Common myeloid progenitor, CD34-positive (primary cell): ENCODE measurements around the gene RPUSD4.

Experiments
- CTCF ChIA-PET: fragments of 350-600 bp; sonication (Branson Sonifier 250); formaldehyde crosslinking; loops from one replicate; lab custom pipeline; 2021; ENCODE audit warnings: antibody characterized with exemption; lab: Charles Lee
- POLR2A ChIA-PET: fragments of 350-600 bp; sonication (Branson Sonifier 250); formaldehyde crosslinking; loops from one replicate; lab custom pipeline; 2021; ENCODE audit warnings: antibody characterized with exemption; lab: Charles Lee
- DNase-seq, 3 donors: peaks; one replicate each; pipeline versions ENCODE4 v3.0.0 to v3.0.0-alpha.2; 2013
- H3K27ac ChIP-seq, 2 experiments: 1 replicate in 1 of 2; 2 replicates in 1 of 2; pipeline ENCODE4 v1.7.0; 2013; ENCODE audit warnings: inconsistent platforms in 2 of 2, low read length in 2 of 2, mild to moderate bottlenecking in 2 of 2, low read depth in 1 of 2, moderate library complexity in 1 of 2; ENCODE audit not compliant: severe bottlenecking in 2 of 2, insufficient read depth in 1 of 2, poor library complexity in 1 of 2
- H3K27me3 ChIP-seq, 5 experiments: replicated peaks in 2 of 5; 1 replicate in 3 of 5; 2 replicates in 2 of 5; pipeline versions ENCODE4 v1.6.1 to v1.7.0; 2013; ENCODE audit warnings: low read length in 4 of 5, mild to moderate bottlenecking in 2 of 5, moderate library complexity in 2 of 5, inconsistent platforms in 1 of 5; ENCODE audit not compliant: insufficient read depth in 5 of 5, control insufficient read depth in 4 of 5
- H3K36me3 ChIP-seq, 4 experiments: 1 replicate in 2 of 4; 2 replicates in 2 of 4; pipeline versions ENCODE4 v1.6.1 to v1.7.0; 2013; ENCODE audit warnings: low read length in 3 of 4, control low read depth in 1 of 4, mild to moderate bottlenecking in 1 of 4; ENCODE audit not compliant: control insufficient read depth in 4 of 4, insufficient read depth in 4 of 4
- H3K4me1 ChIP-seq, 4 experiments: 1 replicate in 3 of 4; 2 replicates in 1 of 4; pipeline versions ENCODE4 v1.6.1 to v1.7.1; 2013; ENCODE audit warnings: low read length in 3 of 4, mild to moderate bottlenecking in 3 of 4, control low read depth in 1 of 4, inconsistent platforms in 1 of 4, moderate library complexity in 1 of 4; ENCODE audit not compliant: control insufficient read depth in 4 of 4, insufficient read depth in 4 of 4; ENCODE audit errors: control extremely low read depth in 1 of 4
- H3K4me3 ChIP-seq, 7 experiments: 1 replicate in 4 of 7; 2 replicates in 3 of 7; pipeline versions ENCODE4 v1.5.1 to v1.7.0; 2013; ENCODE audit warnings: mild to moderate bottlenecking in 7 of 7, low read length in 6 of 7, moderate library complexity in 6 of 7, inconsistent platforms in 2 of 7, low read depth in 2 of 7, control low read depth in 1 of 7; ENCODE audit not compliant: insufficient read depth in 4 of 7, control insufficient read depth in 1 of 7; ENCODE audit errors: extremely low read depth in 1 of 7
- H3K9me3 ChIP-seq, 5 experiments: 1 replicate in 4 of 5; 2 replicates in 1 of 5; pipeline versions ENCODE4 v1.6.1 to v1.7.1; 2013; ENCODE audit warnings: low read length in 4 of 5, mild to moderate bottlenecking in 2 of 5, inconsistent platforms in 1 of 5, low read depth in 1 of 5, moderate library complexity in 1 of 5; ENCODE audit not compliant: control insufficient read depth in 4 of 5, insufficient read depth in 2 of 5; ENCODE audit errors: control extremely low read depth in 1 of 5
- WGBS: methylation state at CpG from one replicate; pipeline ENCODE4 v1.1.5; 2013; ENCODE audit not compliant: insufficient coverage; 5-methylcytosine and 5-hydroxymethylcytosine counted together

Gene RPUSD4

DNA sequence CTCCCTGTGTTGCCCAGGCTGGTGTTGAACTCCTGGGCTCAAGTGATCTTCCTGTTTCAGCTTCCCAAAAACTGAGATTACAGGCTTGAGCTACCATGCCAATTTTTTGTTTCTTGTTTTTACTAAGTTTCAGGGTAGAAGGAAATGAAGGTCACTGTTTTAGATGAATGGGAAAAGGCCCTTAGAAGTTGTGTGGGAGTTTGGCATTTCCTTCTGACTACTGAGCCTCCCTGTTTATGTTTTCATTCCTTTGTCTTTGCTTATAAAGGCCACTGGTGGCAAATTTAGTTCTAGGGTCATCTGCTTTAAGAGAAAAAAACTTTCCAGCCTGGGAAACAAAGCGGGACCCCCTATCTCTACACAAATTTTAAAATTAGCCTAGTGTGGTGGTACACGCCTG lies 35.2 kb upstream of the RPUSD4 start:
- POLR2A ChIA-PET, result no interaction called here
- no peaks in the 10 kb centered on the region for H3K4me1 ChIP-seq
- no peaks in the 10 kb centered on the region for H3K27me3 ChIP-seq
- 93% methylated on average over 2 of the region's 2 CpGs for WGBS
- H3K4me3 ChIP-seq, result no peak overlapping the region
- CTCF ChIA-PET, result interaction anchor here (1.5 kb wide), 1 partner anchor 15 kb away, joined by 3 read pairs; no protein-coding TSS in a partner anchor
- no peak for DNase-seq
- no peak overlapping the region for H3K27ac ChIP-seq
- no peaks in the 10 kb centered on the region for H3K9me3 ChIP-seq
- peaks cover 11 to 29% (median 22%) of the 10 kb centered on the region in 4 experiments for H3K36me3 ChIP-seq

DNA sequence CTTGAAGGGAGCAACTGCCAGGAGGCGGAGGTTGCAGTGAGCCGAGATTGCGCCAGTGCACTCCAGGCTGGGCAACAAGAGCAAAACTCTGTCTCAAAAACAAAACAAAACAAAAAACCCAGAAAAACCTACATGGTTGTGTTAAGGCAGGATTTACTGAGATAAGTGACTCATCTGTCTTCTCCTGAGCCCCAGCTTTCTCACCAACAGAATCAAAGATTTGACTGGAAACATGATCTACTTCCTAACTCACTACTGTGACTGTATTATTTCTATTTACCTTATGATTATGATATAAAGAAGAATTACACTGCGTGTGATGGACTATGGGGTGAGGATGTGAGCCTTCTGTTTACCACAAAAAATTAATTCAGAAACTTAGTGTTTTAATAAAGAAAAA lies 21.9 kb upstream of the RPUSD4 start:
- peaks cover 0 to 15% (median 5%) of the 10 kb centered on the region in 4 experiments for H3K4me1 ChIP-seq
- 100% methylated on average over 2 of the region's 4 CpGs for WGBS
- H3K36me3 ChIP-seq, result peaks cover 8 to 13% (median 13%) of the 10 kb centered on the region in 4 experiments
- H3K4me3 ChIP-seq, result no peak overlapping the region
- ChIA-PET POLR2A (no interaction called here), CTCF (no interaction called here)
- H3K27ac ChIP-seq, result no peak overlapping the region
- DNase-seq, result no peak
- H3K27me3 ChIP-seq, result no peaks in the 10 kb centered on the region
- H3K9me3 ChIP-seq, result peaks cover 0 to 2% (median 0%) of the 10 kb centered on the region in 5 experiments

DNA sequence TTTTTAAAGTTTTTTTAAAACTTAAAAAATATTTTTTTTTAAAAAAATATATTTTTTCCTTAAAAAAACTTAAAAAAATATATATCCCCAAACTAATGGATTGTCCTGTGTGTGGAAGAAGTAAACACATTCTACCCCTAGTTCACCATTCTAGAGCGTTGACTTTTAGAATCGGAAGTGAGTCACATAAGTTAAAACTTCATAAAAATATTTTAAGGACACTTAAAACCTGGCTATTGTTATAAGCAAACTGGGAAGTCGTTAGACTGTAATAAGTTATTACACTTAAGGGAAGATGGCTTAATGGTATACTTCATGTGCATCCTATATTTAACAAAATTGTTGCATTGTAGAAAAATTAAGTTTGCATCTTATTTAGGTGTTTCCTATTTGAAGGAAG lies 21.2 kb upstream of the RPUSD4 start:
- Histone ChIP-seq H3K4me3 (no peak overlapping the region), H3K36me3 (peaks cover 8 to 13% (median 10%) of the 10 kb centered on the region in 4 experiments), H3K4me1 (peaks cover 0 to 15% (median 5%) of the 10 kb centered on the region in 4 experiments), H3K27ac (no peak overlapping the region), H3K27me3 (no peaks in the 10 kb centered on the region), H3K9me3 (peaks cover 0 to 2% (median 0%) of the 10 kb centered on the region in 5 experiments)
- WGBS, result no CpG with 5 or more reads among the region's 3 CpGs
- POLR2A ChIA-PET, result no interaction called here
- DNase-seq, result no peak
- CTCF ChIA-PET, result no interaction called here

DNA sequence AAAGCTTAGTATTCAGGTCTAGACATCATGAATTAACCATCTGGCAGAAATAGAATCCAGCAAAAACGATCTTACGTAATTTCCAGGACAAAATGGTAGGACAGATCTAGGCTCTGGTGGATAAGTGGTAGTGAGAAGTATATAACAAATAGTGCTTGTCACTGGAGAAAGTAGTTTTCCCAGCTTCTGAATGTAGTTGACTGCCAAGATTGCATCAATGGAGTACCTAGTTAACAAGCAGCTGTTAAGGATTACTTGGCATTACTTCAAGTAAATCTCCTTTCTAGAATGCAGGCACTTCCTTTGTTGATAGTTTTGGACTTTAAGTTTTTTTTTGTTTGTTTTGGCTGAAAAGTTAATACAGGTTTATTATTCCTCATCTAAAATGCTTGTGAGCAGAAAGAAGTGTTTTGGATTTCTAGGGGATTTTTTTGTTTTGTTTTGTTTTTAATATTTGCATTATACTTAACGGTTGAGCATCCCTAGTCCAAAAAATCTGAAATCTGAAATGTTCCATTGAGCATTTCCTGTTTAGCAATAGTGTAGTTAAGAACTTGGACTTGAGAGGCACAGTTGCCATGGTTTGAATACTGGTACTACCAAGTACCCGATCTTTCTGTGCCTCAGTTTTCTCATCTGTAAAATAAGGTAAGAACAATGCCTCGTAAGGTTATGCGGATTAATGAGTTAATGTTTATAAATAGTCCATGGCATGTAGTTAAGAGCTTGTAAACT lies 20.4 kb upstream of the RPUSD4 start:
- 94% methylated on average over 6 of the region's 6 CpGs for WGBS
- peaks cover 0 to 15% (median 5%) of the 10 kb centered on the region in 4 experiments for H3K4me1 ChIP-seq
- peaks cover 0 to 2% (median 0%) of the 10 kb centered on the region in 5 experiments for H3K9me3 ChIP-seq
- H3K4me3 ChIP-seq, result no peak overlapping the region
- POLR2A ChIA-PET, result interaction anchor here (0.6 kb wide), 2 partner anchors 20 to 42 kb away, joined by 3 to 6 read pairs; partner anchors contain the start of gene FAM118B
- H3K36me3 ChIP-seq, result peaks cover 8 to 13% (median 10%) of the 10 kb centered on the region in 4 experiments
- CTCF ChIA-PET, result no interaction called here
- H3K27ac ChIP-seq, result no peak overlapping the region
- no peak for DNase-seq
- no peaks in the 10 kb centered on the region for H3K27me3 ChIP-seq

DNA sequence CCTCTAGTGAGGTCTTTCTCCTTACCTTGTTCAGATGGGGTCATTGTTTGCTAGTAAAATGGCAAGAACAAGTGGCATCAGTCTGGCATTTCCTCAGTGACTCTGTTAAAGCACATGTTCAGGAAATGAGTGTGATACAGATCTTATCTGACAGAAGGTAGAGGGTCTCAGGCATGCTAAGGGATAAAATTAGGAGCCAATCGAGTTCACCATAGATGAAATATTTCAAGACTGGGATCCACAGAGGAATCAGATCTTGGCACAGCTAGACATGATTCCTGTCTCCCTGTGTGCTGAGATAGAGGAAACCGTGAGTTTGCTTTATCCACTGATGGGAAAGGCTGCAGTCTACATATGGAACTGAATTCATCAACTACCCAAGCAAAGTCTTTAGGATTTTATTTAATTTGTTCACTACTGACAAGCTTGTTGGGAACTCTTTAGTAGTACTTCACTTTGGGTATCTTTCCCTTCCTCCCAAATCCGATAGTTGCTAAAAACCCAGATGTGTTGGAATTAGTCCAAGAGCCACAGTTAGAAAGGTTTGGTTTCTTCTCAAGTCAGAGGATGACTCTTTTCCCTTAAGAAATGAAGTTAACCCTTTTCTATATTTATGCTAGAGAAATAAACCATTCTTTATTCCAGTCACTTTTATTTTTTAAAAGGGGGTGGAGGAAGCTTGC lies 18.5 kb upstream of the RPUSD4 start:
- CTCF ChIA-PET, result interaction anchor here (1.0 to 2.4 kb wide), 2 partner anchors 10 to 12 kb away, joined by 3 to 7 read pairs; no protein-coding TSS in a partner anchor
- Histone ChIP-seq H3K27me3 (no peaks in the 10 kb centered on the region), H3K27ac (no peak overlapping the region), H3K4me1 (peaks cover 0 to 15% (median 5%) of the 10 kb centered on the region in 4 experiments), H3K36me3 (peaks cover 0 to 6% (median 5%) of the 10 kb centered on the region in 4 experiments), H3K9me3 (no peaks in the 10 kb centered on the region), H3K4me3 (no peak overlapping the region)
- DNase-seq, result no peak
- POLR2A ChIA-PET, result no interaction called here
- 40% methylated on average over 2 of the region's 3 CpGs for WGBS

DNA sequence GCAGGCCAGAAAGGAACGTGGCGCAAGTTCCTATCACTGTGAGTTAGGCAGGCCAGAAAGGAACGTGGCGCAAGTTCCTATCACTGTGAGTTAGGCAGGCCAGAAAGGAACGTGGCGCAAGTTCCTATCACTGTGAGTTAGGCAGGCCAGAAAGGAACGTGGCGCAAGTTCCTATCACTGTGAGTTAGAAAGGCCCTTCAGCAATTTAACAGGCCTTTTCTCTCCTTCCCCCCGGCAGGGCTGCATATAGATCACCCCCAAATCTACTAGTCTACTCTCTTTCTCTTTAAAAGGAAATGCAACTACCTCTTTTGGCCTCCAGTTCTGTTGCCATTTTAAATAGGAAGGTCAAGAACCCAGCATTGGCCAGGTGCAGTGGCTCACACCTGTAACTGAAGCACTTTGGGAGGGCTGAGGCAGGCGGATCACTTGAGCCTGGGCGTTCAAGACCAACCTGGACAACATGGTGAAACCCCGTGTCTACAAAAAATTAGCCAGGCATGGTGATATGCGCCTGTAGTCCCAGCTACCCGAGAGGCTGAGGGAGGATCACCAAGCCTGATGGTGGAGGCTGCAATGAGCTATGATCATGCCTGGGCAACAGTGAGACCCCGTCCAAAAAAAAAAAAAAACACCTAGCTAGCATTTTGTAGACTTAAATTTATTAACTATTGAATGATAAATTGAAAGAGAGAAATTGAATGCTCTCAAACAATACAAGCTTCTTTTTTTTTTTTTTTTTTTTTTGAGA lies 15.1 kb upstream of the RPUSD4 start:
- no peak overlapping the region for H3K4me3 ChIP-seq
- CTCF ChIA-PET, result no interaction called here
- peaks cover 0 to 15% (median 5%) of the 10 kb centered on the region in 4 experiments for H3K4me1 ChIP-seq
- peaks cover 0 to 10% (median 4%) of the 10 kb centered on the region in 4 experiments for H3K36me3 ChIP-seq
- no peaks in the 10 kb centered on the region for H3K27me3 ChIP-seq
- WGBS, result 98% methylated on average over 6 of the region's 15 CpGs
- no peaks in the 10 kb centered on the region for H3K9me3 ChIP-seq
- H3K27ac ChIP-seq, result no peak overlapping the region
- no peak for DNase-seq
- POLR2A ChIA-PET, result no interaction called here
